Rectal smooth muscle tissue (tissue), 1 donor: Measurements from ENCODE around the gene COL12A1.

ENCODE experiments used
- H3K27ac ChIP-seq: one replicate; pipeline ENCODE4 v1.7.0; 2013; ENCODE audit warnings: low read depth, low read length, inconsistent platforms
- H3K27me3 ChIP-seq: one replicate; pipeline ENCODE4 v1.7.0; 2013; ENCODE audit warnings: low read length; ENCODE audit not compliant: control insufficient read depth, insufficient read depth
- H3K36me3 ChIP-seq: one replicate; pipeline ENCODE4 v1.7.0; 2013; ENCODE audit warnings: low read length; ENCODE audit not compliant: control insufficient read depth, insufficient read depth
- H3K4me1 ChIP-seq: one replicate; pipeline ENCODE4 v1.7.0; 2013; ENCODE audit warnings: low read length; ENCODE audit not compliant: control insufficient read depth, insufficient read depth
- H3K4me3 ChIP-seq: one replicate; pipeline ENCODE4 v1.7.0; 2013; ENCODE audit warnings: low read length
- H3K9ac ChIP-seq: one replicate; pipeline ENCODE4 v1.7.0; 2013; ENCODE audit warnings: low read length

COL12A1 gene

GRCh38 chr6:75081047-75081446, 124.8 kb downstream of the COL12A1 start:
- Histone ChIP-seq H3K27ac (no peak overlapping the region), H3K4me3 (no peak overlapping the region), H3K27me3 (no peaks in the 10 kb centered on the region), H3K4me1 (peaks cover 2% of the 10 kb centered on the region), H3K36me3 (no peaks in the 10 kb centered on the region), H3K9ac (no peak overlapping the region)

GRCh38 chr6:75079589-75079988, 126.3 kb downstream of the COL12A1 start:
- H3K27me3 ChIP-seq = no peaks in the 10 kb centered on the region
- H3K4me1 ChIP-seq = peaks cover 2% of the 10 kb centered on the region
- H3K9ac ChIP-seq = no peak overlapping the region
- no peaks in the 10 kb centered on the region for H3K36me3 ChIP-seq
- no peak overlapping the region for H3K4me3 ChIP-seq
- no peak overlapping the region for H3K27ac ChIP-seq

DNA sequence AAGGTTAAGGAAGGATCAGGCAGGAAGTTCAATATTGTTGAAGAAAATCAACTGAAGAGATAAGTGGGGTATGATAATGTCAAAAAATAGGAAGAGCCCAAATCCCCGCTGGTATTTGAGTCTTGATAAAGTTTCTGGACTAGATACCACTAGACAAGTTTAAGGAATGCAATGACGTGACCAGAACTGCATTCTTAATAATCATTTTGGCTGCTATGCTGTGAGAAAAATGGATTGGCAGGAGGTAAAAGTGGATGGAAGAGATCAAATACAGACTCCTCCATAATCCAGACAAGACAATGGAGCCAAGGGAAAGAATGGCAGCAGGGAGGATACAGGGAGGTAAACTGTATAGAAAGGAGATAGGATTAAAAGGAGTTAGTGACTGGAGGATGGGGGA, 128.2 kb downstream of the COL12A1 start:
- Histone ChIP-seq H3K27ac (no peak overlapping the region), H3K4me3 (no peak overlapping the region), H3K4me1 (no peaks in the 10 kb centered on the region), H3K27me3 (no peaks in the 10 kb centered on the region), H3K36me3 (no peaks in the 10 kb centered on the region), H3K9ac (no peak overlapping the region)

GRCh38 chr6:75076009-75076408, 129.8 kb downstream of the COL12A1 start:
- no peaks in the 10 kb centered on the region for H3K36me3 ChIP-seq
- H3K4me1 ChIP-seq = no peaks in the 10 kb centered on the region
- no peak overlapping the region for H3K27ac ChIP-seq
- no peak overlapping the region for H3K9ac ChIP-seq
- no peak overlapping the region for H3K4me3 ChIP-seq
- H3K27me3 ChIP-seq = no peaks in the 10 kb centered on the region

DNA sequence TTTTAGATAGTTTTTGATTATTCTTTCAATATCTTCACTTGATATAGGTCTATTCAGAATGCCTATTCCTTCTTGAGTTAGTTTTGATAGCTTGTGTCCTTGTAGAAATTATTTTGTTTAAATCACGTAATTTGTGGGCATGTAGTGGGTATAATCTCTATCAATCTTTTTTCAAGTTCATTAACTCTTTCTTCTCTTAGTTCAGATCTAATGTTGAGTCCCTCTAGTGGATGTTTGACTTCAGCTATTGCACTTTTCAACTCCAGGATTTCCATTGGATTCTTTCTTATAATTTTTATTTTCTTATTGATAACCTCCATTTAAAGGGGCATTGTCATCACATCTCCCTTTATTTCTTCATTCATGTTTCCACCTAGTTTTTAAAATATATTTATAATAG, 135.6 kb downstream of the COL12A1 start:
- Histone ChIP-seq H3K4me1 (no peaks in the 10 kb centered on the region), H3K27me3 (no peaks in the 10 kb centered on the region), H3K36me3 (no peaks in the 10 kb centered on the region), H3K4me3 (no peak overlapping the region), H3K9ac (no peak overlapping the region), H3K27ac (no peak overlapping the region)

DNA sequence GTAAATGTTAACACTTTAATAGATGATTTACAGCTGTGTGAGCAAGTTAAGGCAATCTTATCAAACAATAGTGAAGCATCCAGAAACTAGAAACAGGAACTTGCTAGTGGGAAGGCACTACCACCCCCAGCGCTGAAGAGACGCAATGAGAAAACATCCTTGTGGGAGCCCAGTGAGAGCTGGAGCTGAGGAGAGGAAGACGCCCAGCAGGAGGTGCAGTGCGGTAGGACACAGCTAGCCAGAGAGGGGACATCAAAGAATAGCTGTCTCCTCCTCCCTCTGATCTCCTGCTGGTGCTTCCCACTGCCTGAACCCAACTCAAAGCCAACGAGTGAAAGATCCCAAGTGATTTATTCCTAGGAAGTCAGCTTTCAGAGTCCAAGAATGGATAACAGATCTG, 140.3 kb downstream of the COL12A1 start:
- Histone ChIP-seq H3K9ac (no peak overlapping the region), H3K27me3 (no peaks in the 10 kb centered on the region), H3K4me1 (no peaks in the 10 kb centered on the region), H3K4me3 (no peak overlapping the region), H3K36me3 (no peaks in the 10 kb centered on the region), H3K27ac (no peak overlapping the region)

- H3K9ac ChIP-seq = no peak overlapping the region
- no peaks in the 10 kb centered on the region for H3K27me3 ChIP-seq
- no peaks in the 10 kb centered on the region for H3K36me3 ChIP-seq
- H3K4me1 ChIP-seq = no peaks in the 10 kb centered on the region
- H3K27ac ChIP-seq = no peak overlapping the region
- no peak overlapping the region for H3K4me3 ChIP-seq
Measured at GRCh38 chr6:75052491-75052890, 153.4 kb downstream of the COL12A1 start.

GRCh38 chr6:75049308-75049707, 156.5 kb downstream of the COL12A1 start:
- Histone ChIP-seq H3K4me1 (no peaks in the 10 kb centered on the region), H3K4me3 (no peak overlapping the region), H3K36me3 (no peaks in the 10 kb centered on the region), H3K27ac (no peak overlapping the region), H3K9ac (no peak overlapping the region), H3K27me3 (no peaks in the 10 kb centered on the region)

GRCh38 chr6:75044846-75045245, 161.0 kb downstream of the COL12A1 start:
- H3K27ac ChIP-seq = no peak overlapping the region
- no peaks in the 10 kb centered on the region for H3K27me3 ChIP-seq
- no peaks in the 10 kb centered on the region for H3K4me1 ChIP-seq
- no peaks in the 10 kb centered on the region for H3K36me3 ChIP-seq
- no peak overlapping the region for H3K9ac ChIP-seq
- H3K4me3 ChIP-seq = no peak overlapping the region

DNA sequence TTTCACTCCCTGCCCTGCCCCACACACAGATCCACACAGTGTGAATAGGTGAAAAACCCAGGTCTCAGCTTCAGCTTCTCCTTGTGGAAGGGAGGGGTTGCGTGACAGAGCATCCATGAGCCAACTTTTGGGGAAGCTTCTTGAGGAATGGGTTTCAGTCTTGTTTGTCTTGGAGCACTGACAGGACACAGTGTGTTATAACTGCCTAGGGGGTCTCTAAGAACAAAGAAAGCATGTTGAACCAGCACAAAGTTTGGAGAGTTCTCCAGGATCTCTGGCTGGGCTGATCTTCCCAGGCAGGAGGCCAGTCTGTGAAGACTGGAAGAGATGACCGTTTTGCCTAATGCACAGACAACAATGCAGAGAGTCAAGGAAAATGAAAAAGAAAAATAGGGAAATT, 164.5 kb downstream of the COL12A1 start:
- no peaks in the 10 kb centered on the region for H3K27me3 ChIP-seq
- no peak overlapping the region for H3K27ac ChIP-seq
- H3K4me1 ChIP-seq = peaks cover 3% of the 10 kb centered on the region
- H3K4me3 ChIP-seq = no peak overlapping the region
- no peak overlapping the region for H3K9ac ChIP-seq
- no peaks in the 10 kb centered on the region for H3K36me3 ChIP-seq
